HL-60 (cell line): ENCODE measurements around the gene PIP5K1A.

ENCODE experiments used
- DNase-seq, 2 experiments: peaks; one replicate each; pipeline ENCODE4 v3.0.0-alpha.2; 2010 to 2020; ENCODE audit warnings: low read depth in 1 of 2, low spot score in 1 of 2
- H3K27ac ChIP-seq: fragments of 250-450 bp; sonication (Bioruptor Pico); replicated peaks from 2 replicates; pipeline ENCODE4 v1.5.1; 2020; ENCODE audit warnings: mild to moderate bottlenecking, moderate library complexity
- H3K27me3 ChIP-seq: fragments of 250-450 bp; sonication (Bioruptor Pico); 2 replicates; pipeline ENCODE4 v1.5.1; 2021; ENCODE audit warnings: mild to moderate bottlenecking, moderate library complexity; ENCODE audit not compliant: insufficient read depth, poor library complexity, severe bottlenecking
- H3K4me3 ChIP-seq: replicated peaks from 2 replicates; pipeline ENCODE4 v1.5.1; 2011; ENCODE audit warnings: mild to moderate bottlenecking, control low read depth, low read length; ENCODE audit not compliant: insufficient read depth
- GABPA ChIP-seq: IDR thresholded peaks from 2 replicates; pipeline ENCODE4 v1.6.1; 2012; ENCODE audit warnings: low read depth
- POLR2AphosphoS5 ChIP-seq: IDR thresholded peaks from 2 replicates; pipeline ENCODE4 v1.6.1; 2012; ENCODE audit warnings: low read depth
- SPI1 ChIP-seq: IDR thresholded peaks from 2 replicates; pipeline ENCODE4 v1.6.1; 2012; ENCODE audit warnings: low read depth, mild to moderate bottlenecking, borderline replicate concordance
- TF ChIP-seq, protein P1 (sequence below): IDR thresholded peaks from one replicate; pipeline ENCODE4 v1.5.1; 2011; ENCODE audit warnings: low read length, control low read depth, inconsistent platforms; ENCODE audit not compliant: insufficient read depth
- TF ChIP-seq, protein P2 (sequence below): IDR thresholded peaks from 2 replicates; pipeline ENCODE4 v1.6.1; 2012; ENCODE audit warnings: low read depth; ENCODE audit not compliant: insufficient replicate concordance

PIP5K1A gene

DNA sequence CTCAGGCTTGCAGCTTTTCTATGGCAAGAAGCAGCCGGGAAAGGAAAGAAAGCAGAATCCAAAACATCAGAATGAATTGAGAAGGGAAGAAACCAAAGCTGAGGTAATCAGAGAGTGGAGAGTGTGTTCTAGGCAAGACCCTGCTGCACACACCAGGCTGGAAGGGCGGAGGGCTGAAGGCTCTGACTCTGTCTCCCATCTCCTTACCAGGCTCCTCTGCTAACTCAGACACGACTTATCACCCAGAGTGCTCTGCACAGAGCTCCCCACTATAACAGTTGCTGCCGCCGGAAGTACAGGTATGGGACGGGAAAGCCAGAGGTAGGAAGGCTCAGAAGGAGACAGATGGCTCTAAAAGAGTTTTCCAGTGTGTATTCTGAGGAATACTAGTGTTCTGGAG, 31.2 kb upstream of the PIP5K1A start:
- TF ChIP-seq POLR2AphosphoS5 (no peak), GABPA (no peak), SPI1 (no peak)
- TF ChIP-seq, protein P1, sequence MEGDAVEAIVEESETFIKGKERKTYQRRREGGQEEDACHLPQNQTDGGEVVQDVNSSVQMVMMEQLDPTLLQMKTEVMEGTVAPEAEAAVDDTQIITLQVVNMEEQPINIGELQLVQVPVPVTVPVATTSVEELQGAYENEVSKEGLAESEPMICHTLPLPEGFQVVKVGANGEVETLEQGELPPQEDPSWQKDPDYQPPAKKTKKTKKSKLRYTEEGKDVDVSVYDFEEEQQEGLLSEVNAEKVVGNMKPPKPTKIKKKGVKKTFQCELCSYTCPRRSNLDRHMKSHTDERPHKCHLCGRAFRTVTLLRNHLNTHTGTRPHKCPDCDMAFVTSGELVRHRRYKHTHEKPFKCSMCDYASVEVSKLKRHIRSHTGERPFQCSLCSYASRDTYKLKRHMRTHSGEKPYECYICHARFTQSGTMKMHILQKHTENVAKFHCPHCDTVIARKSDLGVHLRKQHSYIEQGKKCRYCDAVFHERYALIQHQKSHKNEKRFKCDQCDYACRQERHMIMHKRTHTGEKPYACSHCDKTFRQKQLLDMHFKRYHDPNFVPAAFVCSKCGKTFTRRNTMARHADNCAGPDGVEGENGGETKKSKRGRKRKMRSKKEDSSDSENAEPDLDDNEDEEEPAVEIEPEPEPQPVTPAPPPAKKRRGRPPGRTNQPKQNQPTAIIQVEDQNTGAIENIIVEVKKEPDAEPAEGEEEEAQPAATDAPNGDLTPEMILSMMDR, result no peak
- TF ChIP-seq, protein P2, sequence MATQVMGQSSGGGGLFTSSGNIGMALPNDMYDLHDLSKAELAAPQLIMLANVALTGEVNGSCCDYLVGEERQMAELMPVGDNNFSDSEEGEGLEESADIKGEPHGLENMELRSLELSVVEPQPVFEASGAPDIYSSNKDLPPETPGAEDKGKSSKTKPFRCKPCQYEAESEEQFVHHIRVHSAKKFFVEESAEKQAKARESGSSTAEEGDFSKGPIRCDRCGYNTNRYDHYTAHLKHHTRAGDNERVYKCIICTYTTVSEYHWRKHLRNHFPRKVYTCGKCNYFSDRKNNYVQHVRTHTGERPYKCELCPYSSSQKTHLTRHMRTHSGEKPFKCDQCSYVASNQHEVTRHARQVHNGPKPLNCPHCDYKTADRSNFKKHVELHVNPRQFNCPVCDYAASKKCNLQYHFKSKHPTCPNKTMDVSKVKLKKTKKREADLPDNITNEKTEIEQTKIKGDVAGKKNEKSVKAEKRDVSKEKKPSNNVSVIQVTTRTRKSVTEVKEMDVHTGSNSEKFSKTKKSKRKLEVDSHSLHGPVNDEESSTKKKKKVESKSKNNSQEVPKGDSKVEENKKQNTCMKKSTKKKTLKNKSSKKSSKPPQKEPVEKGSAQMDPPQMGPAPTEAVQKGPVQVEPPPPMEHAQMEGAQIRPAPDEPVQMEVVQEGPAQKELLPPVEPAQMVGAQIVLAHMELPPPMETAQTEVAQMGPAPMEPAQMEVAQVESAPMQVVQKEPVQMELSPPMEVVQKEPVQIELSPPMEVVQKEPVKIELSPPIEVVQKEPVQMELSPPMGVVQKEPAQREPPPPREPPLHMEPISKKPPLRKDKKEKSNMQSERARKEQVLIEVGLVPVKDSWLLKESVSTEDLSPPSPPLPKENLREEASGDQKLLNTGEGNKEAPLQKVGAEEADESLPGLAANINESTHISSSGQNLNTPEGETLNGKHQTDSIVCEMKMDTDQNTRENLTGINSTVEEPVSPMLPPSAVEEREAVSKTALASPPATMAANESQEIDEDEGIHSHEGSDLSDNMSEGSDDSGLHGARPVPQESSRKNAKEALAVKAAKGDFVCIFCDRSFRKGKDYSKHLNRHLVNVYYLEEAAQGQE, result no peak
- Histone ChIP-seq H3K4me3 (peak overlapping the region; percentile 75), H3K27ac (no peak overlapping the region; the same call in 1 of the 2 replicates), H3K27me3 (no peaks in the 10 kb centered on the region)
- DNase-seq, result no peak

DNA sequence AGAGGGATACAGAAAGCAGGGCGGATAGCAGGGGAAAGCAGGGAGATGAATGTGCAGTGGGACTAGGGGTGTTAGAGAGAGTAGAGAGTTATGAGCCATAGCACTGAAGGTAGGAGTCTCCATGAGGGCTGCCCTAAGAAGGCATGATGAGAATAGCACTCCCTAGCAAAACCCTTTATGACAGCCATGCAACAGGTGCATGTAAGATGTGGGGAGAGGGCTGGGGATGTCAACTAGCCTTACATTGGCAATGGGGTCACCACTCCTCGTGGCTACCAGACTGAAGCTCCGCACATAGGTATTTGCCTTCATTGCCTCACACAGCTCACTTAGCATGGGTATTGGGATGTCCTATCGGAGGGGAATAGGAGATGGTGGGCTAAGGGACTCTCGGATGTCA, 27.2 kb upstream of the PIP5K1A start:
- H3K4me3 ChIP-seq, result no peak overlapping the region
- DNase-seq, result no peak
- TF ChIP-seq GABPA, result no peak
- no peak for TF ChIP-seq POLR2AphosphoS5
- no peak for TF ChIP-seq SPI1
- no peak overlapping the region for H3K27ac ChIP-seq
- H3K27me3 ChIP-seq, result no peaks in the 10 kb centered on the region

DNA sequence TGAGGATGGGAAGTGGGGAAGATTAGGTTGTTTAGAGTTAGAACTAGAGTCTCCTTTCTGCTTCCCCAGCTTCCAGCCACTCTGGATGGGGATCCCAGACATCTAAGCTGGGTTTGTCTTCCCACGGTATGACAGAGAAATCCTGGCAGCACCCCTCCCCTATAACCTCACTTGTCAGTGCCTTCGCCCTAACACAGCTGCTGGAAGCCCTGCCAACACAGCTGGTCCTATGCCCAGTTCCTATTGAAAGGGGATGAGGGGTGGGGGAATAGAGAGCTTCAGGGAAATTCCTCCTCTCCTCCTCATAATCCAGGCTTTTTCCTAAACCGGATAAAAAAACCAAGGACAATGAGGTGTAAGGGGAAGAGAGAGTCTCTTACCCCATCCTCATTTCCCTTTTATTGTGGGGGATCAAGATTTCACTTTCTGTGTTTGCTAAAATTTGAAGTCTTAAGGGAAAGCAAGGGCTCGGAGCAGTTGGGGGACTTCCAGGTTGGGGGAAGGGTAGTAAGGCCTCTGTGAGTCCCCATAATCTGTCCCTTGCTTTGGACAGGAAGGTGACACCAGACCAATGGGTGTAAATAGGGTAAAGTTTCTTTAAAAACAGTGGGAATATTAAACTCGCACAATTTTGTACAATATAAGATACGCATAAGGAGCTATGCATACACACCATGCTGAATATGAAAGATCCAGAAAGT, 23.2 kb upstream of the PIP5K1A start:
- no peak for DNase-seq

More for the DNA sequence above, 23.2 kb upstream of the PIP5K1A start:
- TF ChIP-seq GABPA, result no peak
- TF ChIP-seq, protein P2, result no peak
- TF ChIP-seq POLR2AphosphoS5, result no peak
- no peak for TF ChIP-seq SPI1
- TF ChIP-seq, protein P1, result no peak
- no peak overlapping the region for H3K27ac ChIP-seq
- H3K27me3 ChIP-seq, result no peaks in the 10 kb centered on the region
- H3K4me3 ChIP-seq, result no peak overlapping the region
